ENCODE data around the gene MC1R.
"Not testable (repeated sequence)": the region's sequence is repeated elsewhere in the genome, so short reads cannot be mapped to it uniquely, and the experiment has no call there.

The MC1R gene

GRCh38 chr16:89953671-89954406 is 35.2 kb downstream of the MC1R start:
- Mint-ChIP-seq H3K27me3 (no peaks in the 10 kb centered on the region), H3K4me3 (no peak overlapping the region), H3K4me1 (ENCODE audit: low read depth) (no peaks in the 10 kb centered on the region), H3K27ac (no peak overlapping the region), H3K36me3 (no peaks in the 10 kb centered on the region), H3K9me3 (ENCODE audit: low read depth) (no peaks in the 10 kb centered on the region)

DNA sequence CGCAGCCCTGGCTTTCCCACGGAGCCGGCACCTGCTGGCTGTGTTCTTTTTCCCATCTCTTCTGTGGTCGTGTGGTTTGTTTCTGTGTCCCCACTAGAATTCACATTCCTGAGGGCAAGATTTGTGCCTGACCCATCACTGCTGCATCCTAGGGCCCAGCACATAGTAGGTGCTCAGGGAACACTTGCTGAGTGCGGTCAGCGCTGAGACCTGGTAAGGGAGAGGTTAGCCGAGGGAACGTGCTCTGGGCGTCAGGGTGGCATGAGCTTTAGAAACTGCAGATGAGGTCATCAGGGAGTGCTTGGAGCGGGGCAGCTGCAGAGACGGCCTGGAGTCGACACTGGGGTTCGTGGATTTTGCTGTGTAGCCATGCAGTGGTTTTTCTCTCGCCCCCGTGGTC is 35.8 kb downstream of the MC1R start:
- Mint-ChIP-seq H3K9me3 (ENCODE audit: low read depth) (no peaks in the 10 kb centered on the region), H3K4me3 (no peak overlapping the region), H3K4me1 (ENCODE audit: low read depth) (no peaks in the 10 kb centered on the region), H3K27ac (no peak overlapping the region), H3K27me3 (no peaks in the 10 kb centered on the region), H3K36me3 (no peaks in the 10 kb centered on the region)

DNA sequence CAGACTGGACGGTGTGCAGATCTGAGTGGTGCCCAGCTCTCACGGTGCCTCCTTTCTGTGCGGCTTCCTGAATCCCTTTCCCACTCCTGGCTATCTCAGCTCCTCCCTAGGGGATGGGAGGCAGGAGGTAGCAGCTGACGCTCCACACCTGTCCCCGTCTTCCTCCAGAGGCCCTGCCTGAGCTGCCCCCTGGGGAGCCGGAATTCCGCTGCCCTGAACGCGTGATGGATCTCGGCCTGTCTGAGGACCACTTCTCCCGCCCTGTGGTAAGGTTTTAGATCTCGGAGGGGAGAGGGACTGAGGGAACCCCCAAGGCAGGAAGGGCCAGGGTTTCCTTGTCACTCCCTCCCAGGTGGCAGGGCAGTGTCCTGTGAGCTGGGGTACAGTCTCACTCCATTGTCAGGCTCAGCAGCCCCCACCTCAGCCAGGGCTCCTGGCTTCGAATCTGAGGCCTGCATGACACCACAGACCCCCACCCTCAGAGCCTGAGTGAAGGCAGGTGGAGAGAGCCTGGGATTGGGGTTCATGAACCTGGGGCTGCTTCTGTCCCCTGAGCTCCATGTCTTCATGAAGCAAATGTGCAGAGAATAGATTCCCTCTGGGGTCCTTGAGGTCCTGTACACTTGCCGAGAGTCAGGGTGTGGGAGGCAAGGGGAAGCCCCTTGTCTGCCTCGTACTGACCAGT is 36.5 kb downstream of the MC1R start:
- Mint-ChIP-seq H3K4me1 (ENCODE audit: low read depth) (no peaks in the 10 kb centered on the region), H3K36me3 (no peaks in the 10 kb centered on the region), H3K27ac (no peak overlapping the region), H3K27me3 (no peaks in the 10 kb centered on the region), H3K9me3 (ENCODE audit: low read depth) (no peaks in the 10 kb centered on the region), H3K4me3 (no peak overlapping the region)

DNA sequence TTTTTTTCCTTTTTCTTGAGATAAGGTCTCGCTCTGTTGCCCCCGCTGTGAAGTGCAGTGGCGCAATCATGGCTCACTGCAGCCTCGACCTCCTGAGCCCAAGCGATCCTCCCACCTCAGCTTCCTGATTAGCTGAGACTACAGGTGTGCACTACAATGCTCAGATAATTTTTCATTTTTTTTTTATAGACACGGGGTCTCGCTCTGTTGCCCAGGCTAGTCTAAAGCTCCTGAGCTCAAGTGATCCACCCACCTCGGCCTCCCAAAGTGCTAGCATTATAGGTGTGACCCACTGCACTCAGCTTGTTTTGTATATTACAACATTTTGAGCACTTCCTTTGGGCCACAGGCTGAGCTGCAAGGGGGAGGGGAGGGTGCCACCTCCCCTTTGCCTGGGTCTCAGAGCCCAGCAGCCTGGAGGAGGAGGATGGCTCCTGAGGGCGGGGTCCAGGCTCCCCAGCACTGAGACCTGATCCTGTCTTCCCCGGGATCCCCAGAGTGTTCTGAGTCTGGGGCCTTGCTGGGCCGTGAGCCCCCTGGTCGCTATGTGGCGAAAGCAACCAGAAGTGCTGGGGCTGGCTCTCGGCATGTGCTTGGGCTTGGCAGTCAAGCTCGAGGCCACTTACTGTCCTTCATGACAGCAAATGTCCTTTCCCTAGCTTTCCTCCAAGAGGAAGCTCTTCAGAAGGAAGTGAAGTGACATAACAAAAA is 38.0 kb downstream of the MC1R start:
- Mint-ChIP-seq H3K27ac (no peak overlapping the region), H3K4me1 (ENCODE audit: low read depth) (no peaks in the 10 kb centered on the region), H3K4me3 (no peak overlapping the region), H3K36me3 (no peaks in the 10 kb centered on the region), H3K27me3 (no peaks in the 10 kb centered on the region), H3K9me3 (ENCODE audit: low read depth) (no peaks in the 10 kb centered on the region)

DNA sequence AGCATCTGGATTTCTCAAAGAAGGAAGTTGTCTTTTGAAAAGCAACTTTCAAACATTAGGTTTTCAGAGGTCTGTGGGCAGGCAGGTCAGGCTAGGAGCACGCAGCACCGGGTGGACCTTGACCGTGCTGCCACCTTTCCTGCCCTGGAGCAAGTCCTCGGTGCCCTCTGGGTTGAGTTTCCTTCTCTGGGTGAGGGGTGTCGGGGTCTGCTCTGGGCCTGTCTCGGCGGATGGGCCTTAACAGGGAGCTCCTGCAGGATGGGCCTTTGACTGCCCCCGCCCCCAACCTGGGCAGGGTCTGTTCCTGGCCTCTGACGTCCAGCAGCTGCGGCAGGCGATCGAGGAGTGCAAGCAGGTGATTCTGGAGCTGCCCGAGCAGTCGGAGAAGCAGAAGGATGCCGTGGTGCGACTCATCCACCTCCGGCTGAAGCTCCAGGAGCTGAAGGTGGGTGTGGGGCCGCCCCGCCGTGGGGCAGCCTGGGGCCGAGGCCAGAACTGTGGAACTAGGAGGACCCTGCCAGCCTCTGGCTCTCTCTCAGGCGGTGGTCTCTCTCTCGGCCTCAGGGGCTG is 38.6 kb downstream of the MC1R start:
- no peaks in the 10 kb centered on the region for H3K36me3 Mint-ChIP-seq
- H3K4me1 Mint-ChIP-seq (ENCODE audit: low read depth): no peaks in the 10 kb centered on the region
- H3K27me3 Mint-ChIP-seq: no peaks in the 10 kb centered on the region
- H3K27ac Mint-ChIP-seq: no peak overlapping the region
- no peaks in the 10 kb centered on the region for H3K9me3 Mint-ChIP-seq (ENCODE audit: low read depth)
- H3K4me3 Mint-ChIP-seq: no peak overlapping the region

DNA sequence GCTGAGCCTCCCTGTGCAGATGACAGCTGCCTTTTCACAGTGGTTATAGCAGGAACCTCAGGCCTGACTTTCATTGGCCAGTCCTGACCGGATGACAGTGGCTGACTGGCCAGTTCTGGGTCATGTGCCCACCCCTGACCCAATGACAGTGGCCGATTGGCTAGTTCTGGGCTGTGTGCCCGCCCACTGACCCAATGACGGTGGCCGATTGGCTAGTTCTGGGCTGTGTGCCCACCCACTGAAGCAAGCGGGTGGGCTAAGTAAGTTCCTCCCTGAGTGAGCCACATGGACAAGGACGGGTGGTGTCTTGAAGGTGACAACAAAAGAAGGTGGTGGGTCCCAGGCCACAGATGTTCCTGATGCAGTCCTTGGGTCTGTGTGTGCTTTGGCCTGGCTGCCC is 39.4 kb downstream of the MC1R start:
- H3K4me1 Mint-ChIP-seq (ENCODE audit: low read depth): no peaks in the 10 kb centered on the region
- no peaks in the 10 kb centered on the region for H3K27me3 Mint-ChIP-seq
- H3K4me3 Mint-ChIP-seq: no peak overlapping the region
- H3K27ac Mint-ChIP-seq: no peak overlapping the region
- H3K9me3 Mint-ChIP-seq (ENCODE audit: low read depth): no peaks in the 10 kb centered on the region
- no peaks in the 10 kb centered on the region for H3K36me3 Mint-ChIP-seq

DNA sequence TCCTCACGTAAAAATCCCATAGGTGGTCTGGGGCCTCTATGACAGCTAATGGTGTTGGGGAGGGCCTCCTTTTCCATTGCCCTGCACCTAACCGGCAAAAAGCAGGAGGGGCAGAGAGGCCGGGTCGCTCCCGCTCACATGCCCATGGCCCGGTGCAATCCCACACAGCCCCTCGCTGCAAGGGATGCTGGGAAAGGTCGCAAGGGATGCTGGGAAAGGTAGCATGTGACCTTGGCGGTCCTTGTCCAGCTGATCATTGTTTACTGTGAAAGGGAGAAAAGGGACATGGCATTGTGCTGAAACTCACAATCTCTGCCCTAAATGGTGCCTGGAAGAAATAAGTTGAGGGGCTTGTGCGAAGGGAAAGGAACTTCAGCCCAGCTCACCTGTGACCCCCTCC is 39.9 kb downstream of the MC1R start:
- Mint-ChIP-seq H3K36me3 (no peaks in the 10 kb centered on the region), H3K9me3 (ENCODE audit: low read depth) (no peaks in the 10 kb centered on the region), H3K27me3 (no peaks in the 10 kb centered on the region), H3K4me3 (no peak overlapping the region), H3K27ac (no peak overlapping the region), H3K4me1 (ENCODE audit: low read depth) (no peaks in the 10 kb centered on the region)

- no peaks in the 10 kb centered on the region for H3K36me3 Mint-ChIP-seq
- no peaks in the 10 kb centered on the region for H3K27me3 Mint-ChIP-seq
- H3K4me3 Mint-ChIP-seq: no peak overlapping the region
- no peaks in the 10 kb centered on the region for H3K9me3 Mint-ChIP-seq (ENCODE audit: low read depth)
- no peaks in the 10 kb centered on the region for H3K4me1 Mint-ChIP-seq (ENCODE audit: low read depth)
- H3K27ac Mint-ChIP-seq: no peak overlapping the region
Measured at GRCh38 chr16:89960966-89961365, 42.3 kb downstream of the MC1R start.

DNA sequence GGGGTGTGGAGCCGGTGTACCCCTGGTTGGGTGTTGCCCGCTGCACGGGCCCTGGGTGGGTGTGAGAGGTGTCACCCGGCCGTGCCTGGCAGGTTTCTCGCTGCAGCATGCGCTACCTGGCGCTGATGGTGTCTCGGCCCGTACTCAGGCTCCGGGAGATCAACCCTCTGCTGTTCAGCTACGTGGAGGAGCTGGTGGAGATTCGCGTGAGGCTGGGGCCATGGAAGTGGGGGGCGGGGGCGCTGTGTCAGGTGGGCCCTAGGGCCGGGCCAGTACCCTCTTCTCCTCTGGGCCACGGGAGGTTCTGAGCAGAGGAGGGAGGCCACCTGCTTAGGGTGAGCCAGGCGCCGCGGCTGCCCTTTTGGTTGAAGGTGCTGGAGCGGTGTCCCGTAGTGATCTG is 43.3 kb downstream of the MC1R start:
- Mint-ChIP-seq H3K27me3 (no peaks in the 10 kb centered on the region), H3K4me1 (ENCODE audit: low read depth) (no peaks in the 10 kb centered on the region), H3K27ac (no peak overlapping the region), H3K36me3 (no peaks in the 10 kb centered on the region), H3K4me3 (no peak overlapping the region), H3K9me3 (ENCODE audit: low read depth) (no peaks in the 10 kb centered on the region)

GRCh38 chr16:89962754-89963498 is 44.3 kb downstream of the MC1R start:
- H3K4me1 Mint-ChIP-seq (ENCODE audit: low read depth): no peaks in the 10 kb centered on the region
- H3K9me3 Mint-ChIP-seq (ENCODE audit: low read depth): no peaks in the 10 kb centered on the region
- H3K27ac Mint-ChIP-seq: no peak overlapping the region
- no peaks in the 10 kb centered on the region for H3K36me3 Mint-ChIP-seq
- no peaks in the 10 kb centered on the region for H3K27me3 Mint-ChIP-seq
- no peak overlapping the region for H3K4me3 Mint-ChIP-seq

GRCh38 chr16:89964201-89964600 is 45.5 kb downstream of the MC1R start:
- no peaks in the 10 kb centered on the region for H3K36me3 Mint-ChIP-seq
- no peaks in the 10 kb centered on the region for H3K9me3 Mint-ChIP-seq (ENCODE audit: low read depth)
- no peak overlapping the region for H3K27ac Mint-ChIP-seq
- no peaks in the 10 kb centered on the region for H3K27me3 Mint-ChIP-seq
- no peaks in the 10 kb centered on the region for H3K4me1 Mint-ChIP-seq (ENCODE audit: low read depth)
- no peak overlapping the region for H3K4me3 Mint-ChIP-seq

- Mint-ChIP-seq H3K27me3 (no peaks in the 10 kb centered on the region), H3K4me1 (ENCODE audit: low read depth) (peaks cover 3% of the 10 kb centered on the region), H3K4me3 (no peak overlapping the region), H3K36me3 (peaks cover 2% of the 10 kb centered on the region), H3K27ac (no peak overlapping the region), H3K9me3 (ENCODE audit: low read depth) (no peaks in the 10 kb centered on the region)
Measured at GRCh38 chr16:89965447-89966225, 47.0 kb downstream of the MC1R start.

GRCh38 chr16:89966756-89967155 is 48.1 kb downstream of the MC1R start:
- Mint-ChIP-seq H3K27me3 (no peaks in the 10 kb centered on the region), H3K4me3 (no peak overlapping the region), H3K36me3 (peaks cover 2% of the 10 kb centered on the region), H3K27ac (no peak overlapping the region), H3K9me3 (ENCODE audit: low read depth) (no peaks in the 10 kb centered on the region), H3K4me1 (ENCODE audit: low read depth) (peaks cover 12% of the 10 kb centered on the region)

- peaks cover 12% of the 10 kb centered on the region for H3K4me1 Mint-ChIP-seq (ENCODE audit: low read depth)
- not testable (repeated sequence) for H3K27me3 Mint-ChIP-seq
Measured at GRCh38 chr16:89967436-89967835, 48.8 kb downstream of the MC1R start.

More at GRCh38 chr16:89967436-89967835, 48.8 kb downstream of the MC1R start:
- H3K9me3 Mint-ChIP-seq (ENCODE audit: low read depth); H3K36me3 Mint-ChIP-seq; H3K4me3 Mint-ChIP-seq; H3K27ac Mint-ChIP-seq: not testable (repeated sequence)
